Spleen (tissue), 7 donors: ENCODE measurements around the gene CLIP1.

Experiments
- CTCF ChIP-seq, 11 experiments: fragments of 200-600 bp in 7 of 11; fragments of 450-650 bp in 4 of 11; sonication (generic) in 4 of 11; IDR thresholded peaks in 8 of 11; conservative IDR thresholded peaks in 3 of 11; 1 replicate in 7 of 11; 2 replicates in 4 of 11; pipeline versions ENCODE4 v1.4.0 to v1.8.0; 2016 to 2021; ENCODE audit warnings: antibody characterized with exemption in 11 of 11, inconsistent platforms in 4 of 11, mild to moderate bottlenecking in 1 of 11
- POLR2AphosphoS5 ChIP-seq, 3 donors: sonication (generic); formaldehyde crosslinking; IDR thresholded peaks; one replicate each; pipeline ENCODE4 v1.5.1; 2017; ENCODE audit warnings: antibody characterized with exemption in 3 of 3
- donor health status: DM: no; HTN: no; CAD: no; lungs with moderate emphysema.
- donor health status: DM: no; HTN: no; CAD: no.
- donor health status: DM: no; HTN: no; CAD: no.

GRCh38 chr12:122311696-122312095, 110.8 kb downstream of the CLIP1 start:
- no peak for TF ChIP-seq CTCF (IDR thresholded peaks at IDR 0.05 in 8 of 11, conservative IDR thresholded peaks at IDR 0.05 in 3 of 11)
- TF ChIP-seq POLR2AphosphoS5 (IDR thresholded peaks at IDR 0.05) = no peak
